Endometrium (tissue), 2 donors: ENCODE measurements around the gene USP9Y.
"Not testable (repeated sequence)": the region's sequence is repeated elsewhere in the genome, so short reads cannot be mapped to it uniquely, and the experiment has no call there.

Experiments
- FAIRE-seq: peaks from 2 replicates; lab custom pipeline; 2012; peaks lifted over from hg19 to GRCh38; lab: Jason Lieb, UNC
- donor health status: control.
- donor health status: control.

USP9Y gene, protein sequence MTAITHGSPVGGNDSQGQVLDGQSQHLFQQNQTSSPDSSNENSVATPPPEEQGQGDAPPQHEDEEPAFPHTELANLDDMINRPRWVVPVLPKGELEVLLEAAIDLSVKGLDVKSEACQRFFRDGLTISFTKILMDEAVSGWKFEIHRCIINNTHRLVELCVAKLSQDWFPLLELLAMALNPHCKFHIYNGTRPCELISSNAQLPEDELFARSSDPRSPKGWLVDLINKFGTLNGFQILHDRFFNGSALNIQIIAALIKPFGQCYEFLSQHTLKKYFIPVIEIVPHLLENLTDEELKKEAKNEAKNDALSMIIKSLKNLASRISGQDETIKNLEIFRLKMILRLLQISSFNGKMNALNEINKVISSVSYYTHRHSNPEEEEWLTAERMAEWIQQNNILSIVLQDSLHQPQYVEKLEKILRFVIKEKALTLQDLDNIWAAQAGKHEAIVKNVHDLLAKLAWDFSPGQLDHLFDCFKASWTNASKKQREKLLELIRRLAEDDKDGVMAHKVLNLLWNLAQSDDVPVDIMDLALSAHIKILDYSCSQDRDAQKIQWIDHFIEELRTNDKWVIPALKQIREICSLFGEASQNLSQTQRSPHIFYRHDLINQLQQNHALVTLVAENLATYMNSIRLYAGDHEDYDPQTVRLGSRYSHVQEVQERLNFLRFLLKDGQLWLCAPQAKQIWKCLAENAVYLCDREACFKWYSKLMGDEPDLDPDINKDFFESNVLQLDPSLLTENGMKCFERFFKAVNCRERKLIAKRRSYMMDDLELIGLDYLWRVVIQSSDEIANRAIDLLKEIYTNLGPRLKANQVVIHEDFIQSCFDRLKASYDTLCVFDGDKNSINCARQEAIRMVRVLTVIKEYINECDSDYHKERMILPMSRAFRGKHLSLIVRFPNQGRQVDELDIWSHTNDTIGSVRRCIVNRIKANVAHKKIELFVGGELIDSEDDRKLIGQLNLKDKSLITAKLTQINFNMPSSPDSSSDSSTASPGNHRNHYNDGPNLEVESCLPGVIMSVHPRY (N-terminal part only)

DNA sequence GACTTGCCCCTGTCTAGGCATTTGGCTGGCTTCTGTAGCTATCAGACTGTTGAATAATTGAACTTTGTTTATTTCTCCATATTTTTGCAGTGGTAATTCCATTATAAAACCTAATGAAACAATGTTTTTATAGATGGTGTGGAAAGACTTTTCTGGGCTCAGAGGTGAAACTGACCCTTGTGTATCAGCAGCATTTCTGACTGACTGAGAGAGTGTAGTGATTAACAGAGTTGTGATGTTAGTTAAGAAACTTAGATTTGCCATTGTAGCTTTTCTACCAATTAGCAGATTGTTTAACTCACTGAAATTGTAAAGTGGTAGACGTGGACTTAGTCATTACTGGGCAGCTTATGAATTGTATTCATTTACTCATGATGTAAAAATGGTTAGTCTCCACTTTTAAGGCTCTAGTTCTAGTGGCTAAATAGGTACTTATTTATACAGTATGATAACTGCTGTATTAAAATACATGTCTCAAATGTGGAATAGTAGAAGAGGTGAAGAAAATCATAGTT, at the start of gene USP9Y:
Gene USP9Y, plus strand, starts transcription at position 51 of the 515 bp plus-strand sequence. CDS start 8,217 bp downstream, outside the sequence.
- FAIRE-seq = no peak

DNA sequence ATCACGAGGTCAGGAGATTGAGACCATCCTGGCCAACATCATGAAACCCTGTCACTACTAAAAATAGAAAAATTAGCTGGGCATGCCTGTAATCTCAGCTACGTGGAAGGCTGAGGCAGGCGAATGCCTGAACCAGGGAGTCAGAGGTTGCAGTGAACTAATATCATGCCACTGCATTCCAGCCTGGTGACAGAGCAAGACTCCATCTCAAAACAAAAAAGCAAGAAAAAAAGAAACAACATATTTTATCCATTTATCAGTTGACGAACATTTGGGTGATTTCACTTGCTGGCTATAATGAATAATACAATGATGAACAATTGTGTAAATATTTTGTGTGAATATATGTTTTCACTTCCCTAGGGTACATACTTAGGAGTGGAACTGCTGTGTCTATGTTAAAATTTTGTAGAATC, 49.4 kb upstream of the USP9Y start:
- FAIRE-seq = no peak

DNA sequence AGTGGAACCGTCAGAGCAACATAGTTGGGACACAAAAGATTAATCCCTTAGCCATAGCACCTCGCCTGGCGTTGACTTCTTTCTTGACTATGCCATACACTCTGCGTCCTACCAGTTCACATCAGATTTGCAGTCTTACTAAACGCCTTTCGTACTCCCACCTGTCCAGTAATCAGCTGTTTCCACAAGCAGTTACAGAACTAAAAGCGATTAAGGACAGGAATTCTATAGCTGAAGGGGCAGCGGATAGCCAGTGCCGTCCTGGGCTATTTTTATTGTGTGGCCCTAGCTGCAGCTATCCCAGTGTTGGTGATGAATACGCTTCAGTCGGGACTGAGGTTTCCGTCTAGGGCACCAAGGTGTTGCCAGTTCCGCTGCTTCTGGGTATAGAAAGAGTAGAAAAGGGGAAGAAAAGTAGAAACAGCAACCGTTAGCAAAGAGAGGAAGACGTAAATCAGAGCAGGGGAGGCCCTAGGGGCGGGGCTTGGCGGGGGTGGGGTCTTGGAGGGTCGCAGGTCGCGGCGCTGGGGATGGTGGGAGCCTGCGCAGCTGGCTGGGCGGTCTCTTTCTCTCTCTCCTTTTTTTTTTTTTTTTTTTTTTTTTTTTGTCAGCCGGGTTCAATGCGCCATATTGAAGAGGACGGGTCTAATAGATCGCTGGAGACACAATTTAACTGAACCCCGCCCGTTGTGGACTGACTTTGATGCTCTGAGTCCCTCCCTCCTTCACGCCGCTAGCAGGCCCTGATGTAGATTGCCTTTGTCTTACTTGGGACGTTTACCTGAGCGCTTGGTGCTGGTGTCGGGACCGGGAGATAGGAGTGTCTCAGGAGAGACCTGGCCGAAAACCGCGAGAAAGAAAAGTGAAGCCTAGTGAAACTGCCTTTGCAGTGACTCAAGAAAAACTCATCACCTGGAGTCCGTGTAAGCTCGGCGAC, 39.0 kb upstream of the USP9Y start:
- no peak for FAIRE-seq

DNA sequence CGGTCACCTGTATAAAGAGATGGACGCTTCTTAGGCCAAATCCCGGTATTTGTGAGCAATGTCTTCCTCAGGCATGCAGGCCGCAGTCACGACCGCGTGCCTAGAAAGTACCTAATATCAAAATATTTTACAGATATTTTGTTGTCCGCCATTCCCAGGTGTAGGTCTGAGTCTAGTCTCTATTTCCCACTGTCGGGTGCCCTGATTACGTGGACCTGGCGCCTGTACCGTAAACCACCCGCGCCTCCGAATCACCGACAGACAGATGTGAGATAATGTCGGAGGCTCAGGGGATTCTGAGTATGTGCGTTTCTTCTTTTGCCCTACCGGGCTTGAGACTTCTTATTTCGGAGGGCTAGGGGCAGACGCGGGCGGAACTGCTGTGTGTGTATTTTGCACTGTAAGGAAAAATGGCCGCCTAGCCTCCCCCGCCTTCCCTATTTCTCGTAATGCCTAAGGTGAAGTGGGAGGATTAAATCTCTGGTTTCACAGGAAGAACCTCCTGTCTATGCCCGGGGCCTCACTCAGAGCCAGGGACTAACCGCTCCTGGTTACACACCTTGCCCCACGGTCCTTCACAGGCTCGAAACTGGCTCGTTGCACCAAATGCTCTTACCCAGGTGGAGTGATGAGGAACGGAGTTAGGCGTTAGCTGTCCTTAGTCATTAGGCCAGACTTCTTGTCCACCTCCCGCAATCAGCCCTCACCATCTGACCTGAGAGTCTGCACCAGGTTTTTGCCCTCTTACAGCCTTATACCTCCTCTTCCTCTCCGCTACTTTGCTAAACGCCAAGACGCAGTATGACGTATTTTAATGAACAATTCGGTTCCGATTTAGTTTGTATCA, 38.1 kb upstream of the USP9Y start:
- FAIRE-seq = no peak

DNA sequence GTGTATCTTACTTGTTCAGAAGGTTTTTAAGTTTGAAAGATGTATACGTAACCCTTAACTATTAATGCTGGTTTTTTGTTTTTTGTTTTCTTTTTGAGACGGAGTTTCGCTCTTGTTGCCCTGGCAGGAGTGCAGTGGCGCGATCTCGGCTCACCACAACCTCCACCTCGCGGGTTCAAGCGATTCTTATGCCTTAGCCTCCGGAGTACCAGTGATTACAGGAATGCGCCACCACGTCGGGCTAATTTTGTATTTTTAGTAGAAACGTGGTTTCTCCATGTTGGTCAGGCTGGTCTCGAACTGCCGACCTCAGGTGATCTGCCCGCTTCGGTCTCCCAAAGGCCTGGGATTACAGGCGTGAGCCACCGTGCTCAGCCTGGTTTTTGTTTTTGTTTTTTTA, 37.2 kb upstream of the USP9Y start:
- not testable (repeated sequence) for FAIRE-seq

DNA sequence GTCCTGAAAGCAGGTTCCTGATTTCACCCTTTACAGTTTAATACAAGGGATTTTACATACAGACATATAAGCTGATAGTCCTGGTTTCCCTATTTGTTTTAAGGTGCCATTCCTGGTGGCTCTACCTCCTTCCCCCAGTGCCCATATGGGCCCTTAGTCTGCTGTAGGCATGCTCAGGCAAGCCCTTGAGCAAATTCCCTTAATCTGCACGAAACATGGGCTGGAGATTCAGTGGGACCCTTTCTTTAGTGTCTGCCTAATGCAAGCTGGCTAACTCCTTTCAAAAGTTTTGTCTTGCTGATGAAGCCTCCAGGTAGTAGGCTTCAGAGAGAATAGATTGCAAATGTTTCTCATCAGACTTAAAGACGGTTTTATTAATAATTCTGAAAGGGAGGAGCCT, 22.9 kb upstream of the USP9Y start:
- no peak for FAIRE-seq

DNA sequence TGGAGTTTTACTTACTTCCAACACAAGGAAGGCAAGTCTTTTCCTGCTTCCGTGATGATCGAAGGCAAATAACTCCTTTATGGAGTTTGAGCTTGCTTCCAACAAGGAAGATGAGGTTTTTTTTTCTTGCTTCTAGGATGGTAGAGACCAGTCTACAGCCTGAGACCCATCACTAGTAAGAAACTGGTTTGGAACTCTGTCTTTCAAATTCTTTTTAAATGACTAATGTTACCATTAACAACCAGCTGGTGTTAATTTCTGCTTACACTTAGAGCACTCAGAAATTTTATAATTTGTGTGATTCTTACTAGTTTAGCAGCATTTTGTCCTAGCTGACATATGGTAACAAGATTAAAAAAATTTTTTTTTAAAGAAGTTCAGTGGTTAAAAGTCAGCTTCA, 19.5 kb upstream of the USP9Y start:
- no peak for FAIRE-seq

DNA sequence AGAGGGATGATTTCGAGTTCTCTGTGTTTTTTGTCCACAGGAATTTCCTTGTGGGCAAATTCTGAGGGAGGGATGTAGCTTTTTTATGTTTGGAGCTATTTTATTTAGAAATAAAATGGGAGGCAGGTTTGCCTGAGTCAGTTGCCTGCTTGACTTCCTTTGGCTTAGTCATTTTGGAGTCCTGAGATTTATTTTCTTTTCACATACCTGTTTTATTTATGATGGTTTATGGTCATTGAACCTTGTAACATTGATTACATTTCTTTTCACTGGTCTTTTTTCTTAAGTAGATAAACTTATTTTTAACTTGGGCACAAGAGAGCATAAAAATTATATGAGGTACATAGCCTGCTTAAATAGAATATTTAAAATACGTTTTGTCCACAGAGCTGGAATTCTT, 12.7 kb upstream of the USP9Y start:
- no peak for FAIRE-seq

DNA sequence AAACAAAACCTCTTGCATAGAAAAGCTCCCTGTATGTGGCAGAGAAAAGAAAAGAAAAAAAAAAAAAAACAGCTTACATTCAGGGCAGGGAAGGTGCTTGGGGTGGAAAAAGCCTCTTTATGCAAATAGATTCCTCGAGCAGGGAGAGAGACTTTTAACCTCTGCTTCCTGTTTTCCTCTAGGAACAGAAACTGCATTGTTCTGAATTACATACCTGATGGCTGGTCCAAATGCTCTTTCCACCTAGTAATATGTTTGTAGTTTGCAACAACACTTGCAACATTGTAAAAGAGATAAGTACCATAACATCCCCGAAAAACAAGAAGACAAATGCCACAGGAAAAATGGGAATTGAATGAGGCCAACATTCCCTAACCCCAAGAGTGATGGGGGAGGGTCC, 944 bp upstream of the USP9Y start:
- no peak for FAIRE-seq

DNA sequence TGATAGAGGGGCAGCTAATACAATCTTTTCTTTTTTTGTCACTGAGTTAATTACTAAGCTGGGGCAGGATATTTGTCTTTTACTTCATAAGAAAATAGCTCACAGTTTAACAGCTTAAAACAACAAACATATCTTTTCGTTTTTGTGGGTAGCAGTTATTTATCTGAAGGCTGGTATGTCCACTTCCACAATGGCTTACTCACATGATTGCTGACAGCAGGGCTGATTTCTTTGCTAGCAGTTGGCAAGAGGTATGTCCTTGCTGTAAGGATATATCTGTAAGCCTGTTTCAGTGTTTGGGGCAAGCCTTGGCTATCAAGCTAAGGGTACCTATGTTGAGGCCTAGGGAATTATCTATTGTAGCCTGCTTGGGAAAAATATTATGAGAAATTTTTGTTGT, 1.1 kb downstream of the USP9Y start:
- FAIRE-seq = no peak

DNA sequence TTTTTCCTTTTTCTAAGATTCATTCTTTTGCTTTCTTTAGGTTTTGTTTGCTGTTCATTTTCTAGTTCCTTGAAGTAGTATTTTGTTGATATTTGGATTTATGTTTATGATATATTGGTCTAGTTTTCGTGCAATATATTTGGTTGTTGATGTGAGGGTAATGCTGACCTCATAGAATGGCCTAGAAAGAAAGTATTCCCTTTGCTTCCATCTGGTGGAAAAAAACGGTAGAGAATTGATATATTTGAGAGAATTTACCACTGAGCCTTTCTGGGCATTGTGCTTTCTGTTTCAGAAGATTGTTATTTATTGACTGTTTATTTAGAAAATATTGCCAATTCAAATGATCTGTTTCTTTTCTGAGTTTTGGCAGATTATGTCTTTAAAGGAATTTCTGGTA, 9.4 kb downstream of the USP9Y start:
- FAIRE-seq = no peak

DNA sequence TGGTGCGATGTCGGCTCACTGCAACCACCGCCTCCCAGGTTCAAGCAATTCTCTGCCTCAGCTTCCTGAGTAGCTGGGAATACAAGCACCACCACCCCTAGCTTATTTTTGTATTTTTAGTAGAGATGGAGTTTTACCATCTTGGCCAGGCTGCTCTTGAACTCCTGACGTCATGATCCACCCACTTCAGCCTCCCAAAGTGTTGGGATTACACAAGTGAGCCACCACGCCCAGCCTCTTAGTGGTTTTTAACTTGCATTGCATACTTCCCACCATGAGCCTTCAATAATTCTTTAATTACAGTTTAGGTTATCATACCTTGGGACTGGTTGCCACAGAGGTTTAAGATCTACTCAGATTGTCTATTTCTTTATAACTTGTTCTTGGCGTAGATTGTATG, 14.3 kb downstream of the USP9Y start:
- no peak for FAIRE-seq

DNA sequence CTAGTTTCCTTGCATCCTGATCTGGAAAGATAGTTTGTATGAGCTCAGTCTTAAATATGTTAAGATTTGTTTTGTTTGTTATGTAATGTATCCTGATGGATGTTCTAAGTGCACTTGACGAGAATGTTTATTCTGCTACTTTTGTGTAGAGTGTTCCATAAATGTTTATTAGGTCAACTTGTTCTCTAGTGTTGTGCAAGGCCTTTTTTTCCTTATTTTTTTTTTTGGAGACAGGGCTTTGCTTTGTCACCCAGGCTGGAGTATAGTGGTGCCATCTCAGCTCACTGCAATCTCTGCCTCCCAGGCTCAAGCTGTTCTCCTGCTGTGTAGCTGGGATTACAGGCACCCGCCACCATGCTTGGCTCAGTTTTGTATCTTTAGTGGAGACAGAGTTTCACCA, 28.7 kb downstream of the USP9Y start:
- FAIRE-seq = no peak

DNA sequence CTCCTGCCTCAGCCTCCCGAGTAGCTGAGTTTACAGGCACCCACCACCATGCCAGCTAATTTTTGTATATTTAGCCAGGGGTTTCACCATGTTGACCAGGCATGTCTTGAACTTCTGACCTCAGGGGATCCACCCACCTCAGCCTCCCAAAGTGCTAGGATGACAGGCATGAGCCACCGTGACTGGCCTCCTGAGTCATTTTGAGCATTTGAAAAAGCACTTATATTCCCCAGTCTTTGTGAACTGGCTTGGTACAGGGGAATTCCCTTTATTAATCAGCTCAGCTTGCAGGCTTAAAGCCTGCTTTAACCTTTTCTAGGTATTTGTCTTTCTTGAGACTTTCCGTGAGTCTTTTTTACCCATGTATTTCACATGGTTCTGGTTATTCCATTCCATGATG, 32.6 kb downstream of the USP9Y start:
- FAIRE-seq = no peak

DNA sequence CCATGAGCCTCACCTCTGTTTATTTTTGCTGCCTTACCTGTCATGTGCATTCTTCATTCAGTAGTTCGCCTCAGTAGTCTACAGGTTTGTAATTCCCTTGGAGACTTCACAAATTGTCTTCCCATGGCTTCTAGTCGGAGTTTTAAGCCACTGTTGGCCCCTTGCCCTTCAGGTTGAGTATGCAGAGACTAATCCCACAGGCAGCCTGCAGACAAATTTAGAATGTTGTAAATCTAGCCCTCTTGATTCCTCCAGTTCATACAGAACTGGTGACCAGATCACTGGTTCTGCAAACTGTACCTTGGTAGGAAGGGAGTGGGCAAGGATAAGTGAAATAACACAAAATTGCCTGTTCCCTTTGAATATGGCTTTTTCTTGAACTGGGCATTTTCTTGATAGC, 33.0 kb downstream of the USP9Y start:
- no peak for FAIRE-seq

DNA sequence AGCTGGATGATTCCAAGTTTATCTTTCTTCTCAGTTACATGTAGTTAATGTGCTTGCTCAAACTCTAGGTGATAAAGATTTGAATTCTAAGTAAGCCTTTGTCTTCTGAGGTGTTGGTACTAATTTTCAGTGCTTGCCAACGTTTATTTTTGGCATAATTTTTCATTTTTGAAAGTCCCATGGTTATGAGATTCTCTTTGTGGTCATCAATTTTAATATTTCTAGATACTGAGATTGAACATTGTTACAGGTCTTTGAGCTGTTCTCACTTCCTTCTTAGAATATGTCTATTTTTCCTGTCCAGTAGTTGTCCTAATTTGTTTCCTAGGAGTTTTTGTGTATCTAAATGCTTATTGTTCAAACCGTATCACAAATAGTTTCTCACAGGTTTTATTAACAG, 40.4 kb downstream of the USP9Y start:
- FAIRE-seq = no peak

DNA sequence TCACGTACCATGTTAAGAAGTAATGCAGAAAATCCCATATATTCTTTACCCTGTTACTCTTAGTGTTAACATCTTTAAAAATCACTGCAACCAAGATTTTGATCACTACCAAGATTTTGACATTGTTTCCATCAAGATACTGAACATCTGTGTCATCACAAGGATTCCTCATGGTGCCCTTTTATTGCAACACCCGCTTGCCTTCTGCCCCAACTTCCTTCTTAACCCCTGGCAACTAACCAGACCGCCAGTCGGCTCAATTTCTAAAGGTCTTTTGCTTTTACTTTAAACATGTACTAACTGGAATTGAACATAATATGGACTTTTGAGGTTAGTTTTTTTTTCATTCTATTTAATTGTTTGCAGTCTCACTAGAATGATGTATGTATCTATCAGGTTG, 41.7 kb downstream of the USP9Y start:
- no peak for FAIRE-seq

DNA sequence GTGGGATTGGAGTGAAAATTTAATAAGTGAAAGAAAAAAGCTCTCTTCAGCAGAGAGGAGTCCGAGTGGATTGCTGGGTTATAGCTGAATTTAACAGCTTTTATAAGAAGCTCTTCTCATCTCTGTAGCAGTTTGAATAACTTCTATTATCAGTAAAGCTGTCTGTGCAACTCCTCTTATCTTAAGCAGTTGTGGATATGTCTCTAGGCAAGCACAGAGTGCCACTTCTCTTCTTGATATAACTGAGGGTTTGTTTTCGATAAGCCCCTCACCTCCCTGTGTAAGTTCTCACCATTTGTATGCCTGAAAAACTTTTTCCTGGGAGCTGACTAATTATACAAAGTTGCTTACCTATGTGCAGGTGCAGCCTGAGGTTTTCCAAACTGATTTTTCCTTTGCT, 43.1 kb downstream of the USP9Y start:
- FAIRE-seq = no peak

DNA sequence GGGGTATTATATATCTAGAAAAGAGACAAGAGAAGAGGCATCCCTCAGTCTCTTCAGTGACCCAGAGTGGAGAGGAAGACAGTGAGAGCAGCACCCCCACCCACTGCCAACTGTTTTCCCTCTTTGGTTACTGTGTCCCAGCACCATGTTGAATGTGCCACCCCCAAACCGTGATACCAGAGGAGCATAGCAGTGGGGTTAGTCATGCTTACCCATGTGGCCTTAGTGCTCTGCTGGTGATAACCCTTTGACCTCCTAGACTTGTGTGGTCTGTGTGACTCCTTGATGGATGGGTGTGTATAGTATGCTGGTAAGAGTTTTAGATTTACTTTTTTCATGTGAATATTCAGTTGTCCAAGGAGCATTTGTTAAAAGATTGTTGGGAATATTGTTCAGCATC, 48.3 kb downstream of the USP9Y start:
- FAIRE-seq = no peak

DNA sequence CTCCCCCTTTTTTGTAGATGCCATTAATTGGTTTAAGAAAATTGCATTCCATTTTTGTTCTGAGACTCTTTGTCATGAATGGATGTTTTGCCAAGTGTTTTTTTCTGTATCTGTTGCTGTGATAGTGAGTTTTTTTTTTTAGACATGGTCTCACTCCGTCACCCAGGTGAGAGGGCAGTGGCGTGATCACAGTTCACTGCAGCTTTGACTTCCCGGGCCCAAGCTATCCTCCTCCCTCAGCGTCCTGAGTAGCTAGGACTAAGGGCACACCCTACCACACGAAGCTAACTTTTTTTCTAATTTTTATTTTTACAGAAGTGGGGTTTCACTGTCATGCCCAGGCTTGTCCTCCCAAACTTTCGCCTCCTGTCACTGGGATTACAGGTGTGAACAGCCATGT, 51.8 kb downstream of the USP9Y start:
- no peak for FAIRE-seq

DNA sequence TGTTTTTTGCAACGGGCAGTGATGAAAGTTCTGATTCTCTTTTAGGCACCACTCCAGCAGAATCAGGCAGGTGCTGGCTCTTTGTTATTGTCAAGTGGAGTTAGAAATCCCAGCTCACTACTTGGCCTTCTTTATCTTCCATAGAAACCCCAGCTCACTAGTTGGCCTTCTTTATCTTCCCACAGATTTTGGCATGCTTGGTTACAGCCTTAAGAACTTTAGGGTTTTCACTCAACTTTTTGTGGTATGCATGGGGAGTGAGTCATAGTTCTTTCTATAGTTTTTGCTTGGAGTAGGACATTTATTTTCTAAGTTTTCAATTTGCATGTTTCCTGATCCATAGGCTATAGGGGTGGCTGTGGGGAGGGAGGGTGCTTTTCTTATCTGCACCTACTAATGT, 55.0 kb downstream of the USP9Y start:
- no peak for FAIRE-seq
